MV-4-11 (cell line): Measurements from ENCODE around the gene MBNL1.

Experiments
- DNase-seq: peaks from one replicate; lab custom pipeline; 2025; lab: John Stamatoyannopoulos, UW

The MBNL1 gene

GRCh38 chr3:152252755-152253154 lies 16.0 kb upstream of the MBNL1 start:
- peak; percentile 79 for DNase-seq

GRCh38 chr3:152253514-152253913 lies 15.2 kb upstream of the MBNL1 start:
- no peak for DNase-seq

- DNase-seq = no peak
Observed at GRCh38 chr3:152254041-152254440, 14.7 kb upstream of the MBNL1 start.

- no peak for DNase-seq
Observed at GRCh38 chr3:152255290-152255689, 13.4 kb upstream of the MBNL1 start.

- DNase-seq = no peak
Observed at GRCh38 chr3:152256851-152257562, 11.7 kb upstream of the MBNL1 start.

GRCh38 chr3:152257563-152258035 lies 11.1 kb upstream of the MBNL1 start:
- peak; percentile 85 for DNase-seq

GRCh38 chr3:152258448-152259393 lies 10.0 kb upstream of the MBNL1 start:
- peak; percentile 98 for DNase-seq

- no peak for DNase-seq
Observed at GRCh38 chr3:152259468-152259867, 9.3 kb upstream of the MBNL1 start.

GRCh38 chr3:152260026-152260425 lies 8.7 kb upstream of the MBNL1 start:
- no peak for DNase-seq

GRCh38 chr3:152260529-152260928 lies 8.2 kb upstream of the MBNL1 start:
- DNase-seq = no peak

GRCh38 chr3:152261329-152261728 lies 7.4 kb upstream of the MBNL1 start:
- DNase-seq = no peak

- DNase-seq = no peak
Observed at GRCh38 chr3:152263711-152264110, 5.0 kb upstream of the MBNL1 start.

GRCh38 chr3:152264378-152264777 lies 4.4 kb upstream of the MBNL1 start:
- DNase-seq = peak; percentile 60

- DNase-seq = peak; percentile 70
Observed at GRCh38 chr3:152266221-152266995, 2.3 kb upstream of the MBNL1 start.

GRCh38 chr3:152267831-152268554 lies 736 bp upstream of the MBNL1 start:
- peak; percentile 47 for DNase-seq

GRCh38 chr3:152269056-152269830 lies 514 bp downstream of the MBNL1 start:
- peak; percentile 54 for DNase-seq

GRCh38 chr3:152269831-152270734 lies 1.4 kb downstream of the MBNL1 start:
- DNase-seq = peak; percentile 56

- no peak for DNase-seq
Observed at GRCh38 chr3:152270937-152271336, 2.2 kb downstream of the MBNL1 start.

GRCh38 chr3:152271501-152272236 lies 2.9 kb downstream of the MBNL1 start:
- peak; percentile 54 for DNase-seq
